Effector CD4-positive, alpha-beta T cell (primary cell): ENCODE data around the gene MTHFD1.

Experiments used
- DNase-seq: peaks from one replicate; pipeline ENCODE4 v3.0.0-alpha.2; 2020

MTHFD1 gene

DNA sequence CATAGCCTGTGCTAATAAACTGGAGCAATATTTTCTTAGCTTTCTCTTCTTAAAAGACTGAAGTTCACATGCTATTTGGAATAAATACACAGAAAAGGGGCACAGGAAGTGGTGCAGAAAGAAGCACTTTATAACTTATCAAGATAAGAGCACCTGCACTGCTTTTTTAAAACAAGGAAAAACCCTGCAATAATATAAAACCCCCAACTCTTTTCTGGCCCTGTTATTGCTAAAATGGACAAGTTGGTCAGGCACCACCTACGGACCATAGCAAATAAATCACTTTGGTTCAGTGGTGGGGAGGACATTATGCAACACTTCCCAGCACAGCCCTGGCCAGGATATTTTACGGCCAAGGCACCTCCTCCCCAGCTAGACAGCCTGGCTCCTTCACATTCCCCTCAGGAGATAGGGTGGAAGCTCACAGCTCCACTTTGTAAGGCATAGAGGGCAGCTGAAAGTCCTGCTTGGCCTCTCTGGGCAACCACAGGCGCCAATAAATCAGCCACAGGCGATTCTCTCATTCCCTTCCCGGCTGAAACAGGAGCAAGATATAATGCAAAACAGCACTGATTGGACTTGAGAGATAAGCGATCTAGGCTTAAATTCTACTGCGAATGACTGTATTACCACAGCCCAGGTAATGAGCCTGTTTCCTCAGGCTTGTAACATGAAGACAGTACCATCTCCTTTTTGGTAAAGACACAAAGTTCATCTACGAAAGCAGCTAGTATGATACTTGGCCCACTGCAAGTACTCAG, 113.4 kb downstream of the MTHFD1 start:
- DNase-seq = peak; percentile 8

DNA sequence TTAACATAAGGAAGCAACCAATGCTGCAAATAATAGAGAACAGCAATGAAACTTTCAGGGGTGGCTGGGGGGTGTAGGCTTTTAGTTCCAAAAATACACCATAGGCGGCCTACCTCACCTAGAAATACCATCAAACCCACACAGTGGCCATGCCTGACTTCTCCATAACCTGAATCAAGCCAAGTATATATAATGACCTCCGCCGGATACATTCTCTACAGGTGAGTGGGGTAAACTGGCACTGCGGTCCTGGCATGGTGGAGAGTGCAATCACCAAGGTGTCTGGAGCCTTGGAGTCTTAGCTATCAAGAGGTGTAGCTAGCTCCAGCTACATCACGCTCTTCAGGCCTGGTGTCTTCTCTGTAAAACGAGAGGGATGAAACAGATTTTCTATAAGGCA, 114.3 kb downstream of the MTHFD1 start:
- DNase-seq = peak; percentile 6

DNA sequence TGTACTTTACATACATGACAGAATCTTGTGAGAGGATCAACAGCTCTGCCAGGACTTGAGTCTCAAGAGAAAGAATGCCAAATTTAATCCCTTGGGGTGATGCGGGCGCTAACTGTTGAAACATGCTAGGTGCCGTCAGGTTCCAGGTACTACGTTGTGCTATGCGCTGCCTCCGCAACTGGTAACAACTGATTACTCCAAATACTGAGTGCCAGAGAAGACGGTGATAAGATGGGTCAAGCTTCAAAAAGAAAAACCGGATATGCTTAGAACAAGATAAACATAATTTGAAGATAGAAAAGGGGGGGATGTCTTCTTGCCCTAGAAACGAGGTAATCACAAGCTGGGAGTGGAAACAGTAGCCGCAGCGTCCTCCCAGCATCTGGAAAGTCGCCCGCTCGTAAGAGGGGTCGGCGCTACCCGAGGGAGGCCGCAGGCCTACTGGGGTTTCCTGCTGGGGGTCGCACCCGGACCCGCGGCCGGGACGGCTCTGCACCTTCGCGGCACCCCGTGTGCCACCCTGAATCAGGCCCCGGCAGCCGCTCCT, 114.8 kb downstream of the MTHFD1 start:
- peak; percentile 14 for DNase-seq

DNA sequence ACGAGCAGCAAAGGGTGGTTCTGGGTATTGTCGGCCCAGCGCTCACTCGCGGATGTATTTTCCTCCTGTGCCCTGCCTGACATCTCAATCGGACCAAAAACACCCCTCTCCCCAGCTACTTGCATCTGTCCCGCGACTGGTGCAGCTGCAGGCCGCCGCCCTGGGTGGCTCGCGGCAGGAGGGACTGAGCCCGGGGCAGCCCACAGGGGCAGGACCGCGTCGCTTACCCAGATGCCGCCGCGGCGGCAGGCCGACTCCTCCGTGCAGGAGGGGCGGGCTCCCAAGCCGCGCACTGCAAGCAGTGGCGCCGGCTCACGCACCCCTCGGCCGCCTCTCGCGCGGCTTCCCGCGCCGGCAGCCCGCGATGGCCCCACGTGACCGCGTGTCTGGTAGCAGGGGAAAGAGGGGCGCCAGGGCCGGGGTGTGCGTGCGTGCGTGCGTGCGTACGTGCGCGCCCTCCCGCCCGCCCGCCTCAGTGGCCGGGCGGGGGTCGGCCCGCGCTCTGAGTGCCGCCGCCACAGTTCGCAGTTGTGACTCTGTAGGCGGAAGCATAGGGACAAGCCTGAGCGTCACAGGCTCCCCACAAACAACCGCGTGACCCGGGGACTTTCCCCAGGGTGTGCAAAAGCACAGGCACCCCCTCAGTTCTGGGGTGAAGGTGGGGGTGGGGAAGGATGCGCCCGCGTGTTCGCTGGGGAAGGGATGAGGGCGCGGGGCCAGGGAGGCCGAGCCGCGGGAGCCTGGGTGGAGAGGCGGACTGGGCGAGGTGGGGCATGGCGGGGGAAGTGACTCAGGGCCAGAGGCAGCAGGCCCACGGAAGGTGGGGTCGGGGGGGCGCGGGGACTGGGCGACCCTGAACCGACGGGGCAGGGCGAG, 115.5 kb downstream of the MTHFD1 start, which contains the start of gene ZBTB25:
ZBTB25 (minus strand) TSS at position 405 of the 876 bp plus-strand sequence. CDS start 13,305 bp downstream, outside the sequence.
- DNase-seq = peak; percentile 100

DNA sequence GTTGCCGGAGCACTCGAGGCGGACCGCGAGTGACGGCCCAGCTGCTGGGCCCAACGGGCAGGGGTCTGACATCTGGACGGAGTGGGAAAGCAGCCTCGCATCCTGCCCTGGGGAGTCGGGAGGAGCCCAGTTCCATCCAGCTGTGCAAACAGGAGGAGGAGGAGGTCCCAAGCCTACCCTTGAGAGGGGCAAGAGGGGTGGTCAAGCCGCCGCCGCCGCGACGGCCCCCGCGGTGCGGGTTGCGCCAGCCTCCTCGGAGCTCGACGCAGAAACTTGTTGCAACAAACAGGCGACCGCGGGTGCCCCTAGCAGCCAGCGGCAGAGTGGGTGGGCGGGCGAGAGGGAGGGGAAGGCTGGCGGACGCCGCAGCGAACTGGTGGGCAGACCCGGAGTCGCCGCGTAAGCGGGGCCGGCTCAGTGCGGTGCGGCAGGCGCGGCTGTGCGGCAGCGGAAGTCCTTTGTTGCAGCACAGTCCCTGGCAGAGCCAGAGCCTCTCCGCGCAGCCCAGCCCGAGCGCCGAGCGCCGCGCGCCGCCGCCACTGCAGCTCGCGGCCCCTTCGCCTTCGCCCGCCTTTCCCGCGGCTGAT, 116.2 kb downstream of the MTHFD1 start, which contains the start of gene ZBTB1:
ZBTB1 (plus strand) TSS at position 461 of the 587 bp plus-strand sequence. CDS start 16,735 bp downstream, outside the sequence.
- DNase-seq = peak; percentile 78

DNA sequence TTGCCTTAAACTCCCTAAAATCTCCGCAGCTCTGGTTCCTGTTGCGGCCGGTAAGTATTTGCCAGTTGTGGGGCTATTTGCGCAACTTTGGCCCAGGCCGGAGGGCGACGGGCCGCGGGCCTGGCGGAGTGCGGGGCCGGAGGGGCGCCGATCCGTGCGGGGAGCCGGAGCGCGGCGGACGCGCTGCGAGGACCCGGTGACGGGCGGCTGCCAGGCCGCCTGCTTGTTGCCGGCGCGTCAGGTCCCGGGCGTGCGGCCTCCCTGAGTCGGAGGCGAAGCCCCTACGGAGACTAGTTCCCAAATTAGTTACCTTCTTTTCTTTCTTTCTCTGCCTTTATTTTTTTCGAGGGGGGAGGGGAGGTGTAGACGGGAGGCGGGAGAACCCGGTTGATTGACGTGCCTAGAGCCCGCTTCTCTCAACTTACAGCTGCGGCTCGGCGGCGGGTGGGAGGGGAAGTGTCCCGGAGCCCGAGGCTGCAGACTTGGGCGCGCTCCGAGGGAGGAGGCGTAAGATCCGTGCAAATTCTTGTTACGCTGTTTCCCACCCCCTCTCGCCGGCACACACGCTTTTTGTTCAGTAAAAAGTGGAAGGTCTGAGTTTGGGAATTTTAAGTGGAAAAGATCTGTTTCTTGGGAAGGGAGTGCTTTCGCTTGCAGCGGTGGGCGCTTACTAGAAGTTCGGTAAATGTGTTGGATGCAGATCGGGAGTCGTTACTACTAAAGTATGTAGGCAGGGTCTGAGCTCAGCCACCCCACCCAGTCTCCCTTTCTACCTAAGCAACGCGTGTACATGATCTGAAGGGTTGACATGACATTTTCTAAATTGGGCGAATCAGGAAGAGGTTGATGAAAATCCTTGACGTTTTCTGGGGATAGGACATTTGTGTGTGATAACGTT, 117.0 kb downstream of the MTHFD1 start:
- peak; percentile 80 for DNase-seq

DNA sequence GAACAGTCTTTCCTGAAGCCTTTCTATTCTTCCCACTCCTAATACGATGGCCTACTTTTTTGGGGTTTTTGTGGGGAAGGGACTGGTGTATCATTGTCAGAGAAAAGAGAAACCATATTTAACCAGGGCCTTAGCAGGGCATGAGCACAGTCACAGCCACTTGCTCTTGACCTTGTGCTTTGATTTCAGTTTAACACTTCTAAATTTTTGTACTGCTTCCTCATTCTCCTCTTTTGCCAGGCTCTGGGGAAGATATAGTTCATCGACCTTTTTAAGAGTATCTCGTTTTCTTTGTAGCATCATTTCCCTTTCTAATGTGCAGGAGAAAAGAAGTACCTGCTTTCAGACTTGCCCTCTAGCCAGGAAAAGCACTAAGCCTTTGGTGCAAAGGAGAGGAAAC, 118.6 kb downstream of the MTHFD1 start:
- DNase-seq = no peak

DNA sequence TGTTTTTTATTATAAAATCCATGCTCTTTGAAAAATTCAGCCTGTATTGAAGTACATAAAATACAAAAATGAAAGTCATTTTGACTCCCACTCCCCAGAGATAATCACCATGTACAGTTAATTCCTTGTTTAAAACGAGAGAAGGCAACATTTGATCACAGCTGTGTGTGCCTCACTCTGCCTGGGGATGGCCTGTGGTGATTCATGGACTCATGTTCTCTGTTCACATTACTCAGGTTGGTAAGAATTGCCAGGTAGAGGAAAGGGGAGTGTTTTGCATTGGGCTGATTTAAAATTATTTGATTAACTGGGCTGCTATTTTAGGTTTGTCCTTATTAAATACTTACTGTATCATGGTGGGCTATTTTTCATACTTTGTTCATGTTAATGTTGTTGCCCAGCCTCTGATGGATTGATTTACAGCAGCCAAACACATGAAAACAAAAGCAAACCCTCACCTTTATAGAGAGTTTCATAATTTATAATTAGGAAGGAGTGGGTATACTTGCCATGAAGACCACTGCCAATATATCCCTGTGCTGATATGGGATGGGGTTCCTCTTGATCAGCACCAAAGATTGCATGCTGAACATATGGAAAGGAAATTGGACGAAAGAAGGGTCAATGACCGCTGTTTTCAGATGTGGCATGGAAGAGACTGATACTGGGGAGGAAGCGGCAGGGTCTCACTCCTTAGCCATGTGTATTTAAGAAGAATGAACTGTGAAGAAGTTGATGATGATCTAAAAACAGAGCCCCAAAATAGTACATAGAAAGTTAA, 119.4 kb downstream of the MTHFD1 start:
- no peak for DNase-seq

DNA sequence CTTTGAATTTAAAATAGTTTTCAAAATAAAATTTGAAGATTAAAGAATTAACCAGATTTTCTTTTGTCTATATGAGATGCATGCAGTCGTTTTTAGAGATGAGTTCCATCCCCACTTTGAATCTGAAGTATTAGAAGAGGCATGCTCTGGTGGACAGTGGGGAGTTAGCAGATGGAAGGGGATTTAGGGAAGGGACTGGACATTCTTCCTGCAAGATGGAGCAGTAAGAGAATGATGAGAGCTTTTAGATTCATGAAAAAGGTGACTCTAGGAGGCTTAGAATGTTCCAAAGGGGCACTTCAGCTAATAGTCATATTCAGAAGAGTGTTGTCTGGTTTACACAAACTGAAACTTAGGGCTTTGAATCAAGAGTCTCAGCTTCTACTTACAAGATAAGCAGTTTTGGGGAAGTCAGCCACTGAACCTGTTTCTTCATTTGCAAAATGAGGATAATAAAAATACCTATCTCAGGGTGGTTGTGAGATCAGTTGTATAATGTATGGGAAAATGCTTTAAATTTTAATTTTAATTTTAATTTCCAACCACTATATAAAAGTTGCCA, 120.1 kb downstream of the MTHFD1 start:
- DNase-seq = no peak

DNA sequence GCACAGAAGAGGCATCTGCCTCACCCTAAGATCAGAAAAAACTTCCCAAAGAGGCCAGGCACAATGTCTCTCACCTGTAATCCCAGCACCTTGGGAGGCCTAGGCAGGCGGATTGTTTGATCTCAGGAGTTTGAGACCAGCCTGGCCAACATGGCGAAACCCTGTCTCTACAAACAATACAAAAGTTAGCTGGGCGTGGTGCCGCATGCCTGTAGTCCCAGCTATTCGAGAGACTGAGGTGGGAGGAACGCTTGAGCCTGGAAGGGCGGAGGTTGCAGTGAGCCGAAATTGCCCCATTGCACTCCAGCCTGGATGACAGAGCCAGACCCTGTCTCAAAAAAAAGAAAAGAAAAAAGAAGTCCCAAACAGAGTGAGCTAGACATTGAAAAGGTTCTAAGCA, 120.9 kb downstream of the MTHFD1 start:
- no peak for DNase-seq
